ENCODE data around the gene PRR23E. TPM values are rescaled to one million over a fixed set of nuclear protein-coding genes. Genes with fewer than 3 reads are reported as not detected.
A peak's percentile ranks its signal among the peaks of the same experiment; 100 is the strongest.

Gene PRR23E
- total RNA-seq, 6 experiments from 2014 or later: not detected

GRCh38 chr3:127151992-127152650, 40.8 kb upstream of the PRR23E start:
- WGBS (ENCODE audit: insufficient coverage, low coverage, low lambda C conversion rate, missing lambda C conversion rate): 58% methylated on average over 2 of the region's 2 CpGs
- Histone ChIP-seq H3K27me3 (no peaks in the 10 kb centered on the region), H3K27ac (no peak overlapping the region), H3K4me3 (no peak overlapping the region), H3K36me3 (no peaks in the 10 kb centered on the region), H3K4me1 (no peaks in the 10 kb centered on the region), H3K9me3 (no peaks in the 10 kb centered on the region)
- TF ChIP-seq CTCF (IDR thresholded peaks at IDR 0.05): no peak
- TF ChIP-seq POLR2A (IDR thresholded peaks at IDR 0.05): no peak
- peak in 1 of 3 donors; percentile 14 for DNase-seq
- intact Hi-C loops (cut with DNase I): no loop called here
- ATAC-seq: no peak

- Histone ChIP-seq H3K27me3 (no peaks in the 10 kb centered on the region), H3K4me3 (no peak overlapping the region), H3K27ac (no peak overlapping the region), H3K9me3 (no peaks in the 10 kb centered on the region), H3K36me3 (no peaks in the 10 kb centered on the region), H3K4me1 (no peaks in the 10 kb centered on the region)
- intact Hi-C loops (cut with DNase I): no loop called here
- DNase-seq (peak in 1 of 3 donors; percentile 29), ATAC-seq (peak in 1 of 4 donors; percentile 10)
- 90% methylated on average over 2 of the region's 10 CpGs for whole genome bisulfite sequencing (ENCODE audit: insufficient coverage, low coverage, low lambda C conversion rate, missing lambda C conversion rate)
- no peak for TF ChIP-seq CTCF (IDR thresholded peaks at IDR 0.05)
- no peak for TF ChIP-seq POLR2A (IDR thresholded peaks at IDR 0.05)
These were observed 40.0 kb upstream of the PRR23E start for GRCh38 chr3:127152684-127153505.

GRCh38 chr3:127153506-127153815, 39.5 kb upstream of the PRR23E start:
- Histone ChIP-seq H3K27ac (no peak overlapping the region), H3K4me3 (no peak overlapping the region), H3K27me3 (no peaks in the 10 kb centered on the region), H3K9me3 (no peaks in the 10 kb centered on the region), H3K4me1 (no peaks in the 10 kb centered on the region), H3K36me3 (no peaks in the 10 kb centered on the region)
- TF ChIP-seq POLR2A (IDR thresholded peaks at IDR 0.05): no peak
- no peak for TF ChIP-seq CTCF (IDR thresholded peaks at IDR 0.05)
- WGBS (ENCODE audit: insufficient coverage, low coverage, low lambda C conversion rate, missing lambda C conversion rate): 90% methylated on average over 2 of the region's 5 CpGs
- intact Hi-C loops (cut with DNase I): no loop called here
- ATAC-seq (no peak), DNase-seq (peak in 1 of 3 donors; percentile 15)

- Histone ChIP-seq H3K27ac (no peak overlapping the region), H3K4me3 (no peak overlapping the region), H3K4me1 (no peaks in the 10 kb centered on the region), H3K9me3 (no peaks in the 10 kb centered on the region), H3K27me3 (no peaks in the 10 kb centered on the region), H3K36me3 (no peaks in the 10 kb centered on the region)
- no peak for TF ChIP-seq CTCF (IDR thresholded peaks at IDR 0.05)
- no peak for TF ChIP-seq POLR2A (IDR thresholded peaks at IDR 0.05)
- no peak for ATAC-seq
- peak in 1 of 3 donors; percentile 27 for DNase-seq
- intact Hi-C loops (cut with DNase I): no loop called here
- WGBS (ENCODE audit: insufficient coverage, low coverage, low lambda C conversion rate, missing lambda C conversion rate): 42% methylated on average over 10 of the region's 16 CpGs
These were observed 36.4 kb upstream of the PRR23E start for GRCh38 chr3:127156338-127157050.
